Spleen (tissue), 11 donors: ENCODE data around the gene C2CD2. TPM values are rescaled to one million over a fixed set of nuclear protein-coding genes. Genes with fewer than 3 reads are reported as not detected.

Experiments
- DNase-seq: peaks from one replicate; pipeline ENCODE4 v3.0.0-alpha.2; 2020
- H3K27ac ChIP-seq, 8 donors: fragments of 200-600 bp; sonication (generic) in 7 of 8; 1 replicate in 4 of 8; 2 replicates in 4 of 8; pipeline versions ENCODE4 v1.5.0 to v1.8.0; 2016 to 2021; ENCODE audit warnings: inconsistent platforms in 4 of 8, mild to moderate bottlenecking in 4 of 8, moderate library complexity in 1 of 8
- H3K27me3 ChIP-seq, 7 donors: fragments of 200-600 bp; sonication (generic) in 6 of 7; replicated peaks in 1 of 7; 1 replicate in 4 of 7; 2 replicates in 3 of 7; pipeline versions ENCODE4 v1.5.0 to v1.8.0; 2016 to 2021; ENCODE audit warnings: inconsistent platforms in 3 of 7, mild to moderate bottlenecking in 1 of 7
- H3K36me3 ChIP-seq, 6 donors: fragments of 200-600 bp; sonication (generic) in 5 of 6; 1 replicate in 4 of 6; 2 replicates in 2 of 6; pipeline versions ENCODE4 v1.5.0 to v1.8.0; 2016 to 2021; ENCODE audit warnings: inconsistent platforms in 2 of 6
- H3K4me1 ChIP-seq, 6 donors: fragments of 200-600 bp; sonication (generic) in 5 of 6; 1 replicate in 3 of 6; 2 replicates in 3 of 6; pipeline versions ENCODE4 v1.5.0 to v1.8.0; 2016 to 2021; ENCODE audit warnings: inconsistent platforms in 3 of 6
- H3K4me3 ChIP-seq, 8 donors: fragments of 200-600 bp; sonication (generic) in 7 of 8; 1 replicate in 4 of 8; 2 replicates in 4 of 8; pipeline versions ENCODE4 v1.5.0 to v1.8.0; 2016 to 2021; ENCODE audit warnings: inconsistent platforms in 4 of 8, mild to moderate bottlenecking in 4 of 8, moderate library complexity in 2 of 8
- H3K9me3 ChIP-seq, 8 donors: fragments of 200-600 bp; sonication (generic) in 7 of 8; 1 replicate in 4 of 8; 2 replicates in 4 of 8; pipeline versions ENCODE4 v1.5.0 to v1.8.0; 2016 to 2021; ENCODE audit warnings: inconsistent platforms in 4 of 8
- CTCF ChIP-seq, 11 experiments: fragments of 200-600 bp in 7 of 11; fragments of 450-650 bp in 4 of 11; sonication (generic) in 4 of 11; IDR thresholded peaks in 8 of 11; conservative IDR thresholded peaks in 3 of 11; 1 replicate in 7 of 11; 2 replicates in 4 of 11; pipeline versions ENCODE4 v1.4.0 to v1.8.0; 2016 to 2021; ENCODE audit warnings: antibody characterized with exemption in 11 of 11, inconsistent platforms in 4 of 11, mild to moderate bottlenecking in 1 of 11
- POLR2A ChIP-seq, 3 donors: fragments of 450-650 bp; IDR thresholded peaks; one replicate each; pipeline ENCODE4 v1.5.1; 2017; ENCODE audit warnings: antibody characterized with exemption in 3 of 3, mild to moderate bottlenecking in 1 of 3
- POLR2AphosphoS5 ChIP-seq, 3 donors: sonication (generic); formaldehyde crosslinking; IDR thresholded peaks; one replicate each; pipeline ENCODE4 v1.5.1; 2017; ENCODE audit warnings: antibody characterized with exemption in 3 of 3
- WGBS, 5 donors: extraction: QIAGEN DNeasy Blood & Tissue Kit in 3 of 5; methylation state at CpG; one replicate each; pipeline versions ENCODE4 v1.1.5 to v1.1.7; 2013 to 2018; 5-methylcytosine and 5-hydroxymethylcytosine counted together
- intact Hi-C: fragments of 100-400 bp; cut with DNase I; formaldehyde crosslinking; loops from one replicate; pipeline ENCODE4 v1.15.0; 2023; ENCODE audit warnings: low total_unique reads
- polyA plus RNA-seq, 3 donors: library from polyadenylated mRNA; stranded (reverse); fragments of 200-250 nt; gene quantifications; one replicate each; pipeline ENCODE4 v1.2.1, GENCODE V29; 2013
- total RNA-seq, 7 donors: library from RNA; depleted of rRNA in 3 of 7; stranded (reverse); fragments of >200 nt in 3 of 7; fragmentation: NEBNext Ultra II Directional in 4 of 7; extraction: Animal tissue kit (Norgen Biotek cat#: 25700) in 4 of 7; gene quantifications; one replicate each; pipeline versions ENCODE4 v1.1.0 to v1.2.1, GENCODE V29; 2016 to 2021
- donor health status: healthy with polysubstance abuse.
- donor health status: DM: no; HTN: no; CAD: no; lungs with moderate emphysema.
- donor health status: DM: no; HTN: no; CAD: no.
- donor health status: Bipolar disorder and iron deficiency.
- donor health status: healthy.
- donor health status: DM: no; HTN: no; CAD: no.
- donor health status: DM: yes; HTN: yes; CAD: no.

C2CD2 gene
- total and polyA plus RNA-seq, 10 donors = 12.9 to 163 (median 98.9) TPM

- Histone ChIP-seq H3K4me3 (no peak overlapping the region), H3K27me3 (no peaks in the 10 kb centered on the region), H3K9me3 (no peaks in the 10 kb centered on the region), H3K4me1 (peaks cover 0 to 32% (median 4%) of the 10 kb centered on the region in 6 donors), H3K36me3 (peaks cover 0 to 28% (median 0%) of the 10 kb centered on the region in 6 donors), H3K27ac (peak overlapping the region in 1 of 8 donors; percentile 38)
- 82 to 90% (median 89%) methylated on average over 9 of the region's 9 CpGs for WGBS, 5 donors
- TF ChIP-seq POLR2A (IDR thresholded peaks at IDR 0.05) = no peak
- TF ChIP-seq POLR2AphosphoS5 (IDR thresholded peaks at IDR 0.05) = no peak
- no peak for TF ChIP-seq CTCF (IDR thresholded peaks at IDR 0.05 in 8 of 11, conservative IDR thresholded peaks at IDR 0.05 in 3 of 11)
- peak; percentile 61 for DNase-seq
- intact Hi-C loops = no loop called here
Measured at GRCh38 chr21:41942457-41942856, 11.4 kb downstream of the C2CD2 start.

GRCh38 chr21:41941941-41942340 is 11.9 kb downstream of the C2CD2 start:
- DNase-seq = peak; percentile 41
- no peaks in the 10 kb centered on the region for H3K9me3 ChIP-seq
- no peaks in the 10 kb centered on the region for H3K27me3 ChIP-seq
- H3K36me3 ChIP-seq = peaks cover 0 to 28% (median 0%) of the 10 kb centered on the region in 6 donors
- TF ChIP-seq CTCF (IDR thresholded peaks at IDR 0.05 in 8 of 11, conservative IDR thresholded peaks at IDR 0.05 in 3 of 11) (no peak), POLR2A (IDR thresholded peaks at IDR 0.05) (no peak), POLR2AphosphoS5 (IDR thresholded peaks at IDR 0.05) (no peak)
- H3K4me3 ChIP-seq = no peak overlapping the region
- peaks cover 0 to 28% (median 2%) of the 10 kb centered on the region in 6 donors for H3K4me1 ChIP-seq
- H3K27ac ChIP-seq = no peak overlapping the region
- intact Hi-C loops = no loop called here
- WGBS, 5 donors = 87 to 94% (median 89%) methylated on average over 12 of the region's 12 CpGs

GRCh38 chr21:41940431-41940830 is 13.4 kb downstream of the C2CD2 start:
- intact Hi-C loops = no loop called here
- no peak for TF ChIP-seq POLR2AphosphoS5 (IDR thresholded peaks at IDR 0.05)
- DNase-seq = no peak
- 82 to 96% (median 91%) methylated on average over 3 of the region's 3 CpGs for WGBS, 5 donors
- Histone ChIP-seq H3K4me3 (no peak overlapping the region), H3K27me3 (no peaks in the 10 kb centered on the region), H3K4me1 (peaks cover 0 to 15% (median 2%) of the 10 kb centered on the region in 6 donors), H3K27ac (no peak overlapping the region), H3K36me3 (peaks cover 0 to 28% (median 0%) of the 10 kb centered on the region in 6 donors), H3K9me3 (no peaks in the 10 kb centered on the region)

GRCh38 chr21:41939391-41939790 is 14.4 kb downstream of the C2CD2 start:
- TF ChIP-seq POLR2AphosphoS5 (IDR thresholded peaks at IDR 0.05) (peak in 2 of 3 donors; percentile 24 to 26), POLR2A (IDR thresholded peaks at IDR 0.05) (no peak)
- H3K9me3 ChIP-seq = no peaks in the 10 kb centered on the region
- no peaks in the 10 kb centered on the region for H3K27me3 ChIP-seq
- WGBS, 5 donors = 77 to 89% (median 83%) methylated on average over 8 of the region's 8 CpGs
- H3K4me3 ChIP-seq = no peak overlapping the region
- intact Hi-C loops = no loop called here
- no peak overlapping the region for H3K27ac ChIP-seq
- peaks cover 0 to 28% (median 0%) of the 10 kb centered on the region in 6 donors for H3K36me3 ChIP-seq
- peaks cover 0 to 22% (median 5%) of the 10 kb centered on the region in 6 donors for H3K4me1 ChIP-seq
- DNase-seq = peak; percentile 54

- H3K27ac ChIP-seq = peak overlapping the region; percentile 40 to 91 (median 78)
- 16 to 28% (median 20%) methylated on average over 16 to 18 of the region's 18 CpGs for WGBS, 5 donors
- H3K9me3 ChIP-seq = no peaks in the 10 kb centered on the region
- peaks cover 21 to 61% (median 54%) of the 10 kb centered on the region in 6 donors for H3K4me1 ChIP-seq
- H3K36me3 ChIP-seq = no peaks in the 10 kb centered on the region
- peak overlapping the region in 4 of 8 donors; percentile 2 to 44 (median 16) for H3K4me3 ChIP-seq
- no peak for TF ChIP-seq POLR2A (IDR thresholded peaks at IDR 0.05)
- peak; percentile 18 to 53 (median 29) for TF ChIP-seq POLR2AphosphoS5 (IDR thresholded peaks at IDR 0.05)
- peak in 4 of 11 experiments; percentile 6 to 26 (median 16) for TF ChIP-seq CTCF (IDR thresholded peaks at IDR 0.05 in 8 of 11, conservative IDR thresholded peaks at IDR 0.05 in 3 of 11)
- intact Hi-C loops = no loop called here
- DNase-seq = peak; percentile 75
- H3K27me3 ChIP-seq = no peaks in the 10 kb centered on the region
Measured at GRCh38 chr21:41933313-41934079, 20.3 kb downstream of the C2CD2 start.
